Colonic mucosa (tissue), 4 donors: ENCODE measurements around the gene NXF2B. TPM values are rescaled to one million over a fixed set of nuclear protein-coding genes. Genes with fewer than 3 reads are reported as not detected.
"Not testable (repeated sequence)": the region's sequence is repeated elsewhere in the genome, so short reads cannot be mapped to it uniquely, and the experiment has no call there.

Source experiments
- DNase-seq: peaks from one replicate; pipeline ENCODE4 v3.0.0-alpha.2; 2020
- H3K27ac ChIP-seq: fragments of 200-600 bp; one replicate; pipeline ENCODE4 v1.8.0; 2021
- H3K27me3 ChIP-seq: fragments of 200-600 bp; one replicate; pipeline ENCODE4 v1.8.0; 2021
- H3K36me3 ChIP-seq: fragments of 200-600 bp; one replicate; pipeline ENCODE4 v1.8.0; 2021
- H3K4me1 ChIP-seq: fragments of 200-600 bp; one replicate; pipeline ENCODE4 v1.8.0; 2021; ENCODE audit warnings: mild to moderate bottlenecking
- H3K4me3 ChIP-seq: fragments of 200-600 bp; one replicate; pipeline ENCODE4 v1.8.0; 2021
- H3K9ac ChIP-seq, 2 donors: one replicate each; pipeline ENCODE4 v1.7.0; 2013; ENCODE audit warnings: control low read depth in 2 of 2, low read depth in 2 of 2, low read length in 2 of 2
- H3K9me3 ChIP-seq: fragments of 200-600 bp; one replicate; pipeline ENCODE4 v1.8.0; 2021
- intact Hi-C: fragments of 100-400 bp; cut with DNase I; formaldehyde crosslinking; loops from one replicate; pipeline ENCODE4 v1.14.1; 2022
- total RNA-seq, 2 donors: library from RNA; stranded (reverse); fragmentation: NEBNext Ultra II Directional in 1 of 2; extraction: Animal tissue kit (Norgen Biotek cat#: 25700) in 1 of 2; gene quantifications; one replicate each; pipeline ENCODE4 v1.2.1, GENCODE V29; 2021
- TF ChIP-seq, protein P1 (sequence below): fragments of 200-600 bp; IDR thresholded peaks from one replicate; pipeline ENCODE4 v1.8.0; 2022; ENCODE audit warnings: antibody characterized with exemption, mild to moderate bottlenecking
- donor health status: healthy.
- donor health status: DM: no; HTN: no; CAD: no.
- donor health status: DM: no; HTN: no; CAD: no.

Gene NXF2B
- total RNA-seq: not detected

DNA sequence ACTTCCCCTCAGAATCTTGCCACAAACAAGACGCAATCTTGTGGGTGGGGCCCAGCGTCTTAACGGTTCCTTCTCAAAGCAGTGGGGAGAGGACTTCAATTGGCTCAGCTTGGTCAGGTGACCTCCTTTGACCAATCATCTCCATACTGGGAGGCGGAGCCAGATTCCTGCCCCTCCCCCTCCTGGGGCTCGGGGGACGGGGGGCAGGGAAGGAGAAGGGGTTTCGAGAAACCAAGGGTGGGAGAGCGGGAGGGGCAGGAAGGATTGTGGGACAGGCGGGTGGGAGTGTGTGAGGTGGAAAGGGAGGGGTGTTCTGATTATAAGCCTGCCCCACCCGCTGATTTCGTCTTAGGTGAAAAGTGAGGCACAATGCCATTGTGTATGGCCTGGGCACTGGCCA, at the start of gene NXF2B:
TSS of gene NXF2B (minus strand) at position 101 of the 400 bp plus-strand sequence. CDS start 59,972 bp downstream, outside the sequence.
- H3K4me3 ChIP-seq, intact Hi-C loops: not testable (repeated sequence)

DNA sequence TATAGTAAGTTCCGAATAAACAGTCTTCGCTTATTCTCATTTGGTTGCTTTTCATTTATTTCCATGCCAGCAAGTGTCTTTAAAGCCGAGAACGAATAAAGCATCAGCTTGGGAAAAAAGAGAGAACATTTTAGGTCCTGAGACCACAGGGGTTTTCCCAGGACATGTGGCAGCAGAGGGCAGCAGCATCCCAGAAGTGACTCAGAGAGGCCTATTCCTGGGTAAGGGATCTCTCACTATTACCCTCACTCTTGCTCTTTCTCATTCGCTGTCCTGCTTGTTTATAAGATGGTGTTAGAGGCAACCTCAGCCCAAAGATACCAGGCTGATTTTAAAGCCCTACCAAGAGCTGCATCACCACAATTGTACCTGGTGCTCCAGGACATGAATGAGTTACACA, 39.0 kb upstream of the NXF2B start:
- H3K9ac ChIP-seq, DNase-seq, intact Hi-C loops, H3K27me3 ChIP-seq, H3K4me1 ChIP-seq, H3K4me3 ChIP-seq, H3K36me3 ChIP-seq, H3K27ac ChIP-seq, H3K9me3 ChIP-seq: not testable (repeated sequence)

More for the DNA sequence above, at the start of gene NXF2B:
- not testable (repeated sequence) for H3K36me3 ChIP-seq, H3K9ac ChIP-seq, H3K27ac ChIP-seq, H3K27me3 ChIP-seq, H3K9me3 ChIP-seq, H3K4me1 ChIP-seq, DNase-seq

DNA sequence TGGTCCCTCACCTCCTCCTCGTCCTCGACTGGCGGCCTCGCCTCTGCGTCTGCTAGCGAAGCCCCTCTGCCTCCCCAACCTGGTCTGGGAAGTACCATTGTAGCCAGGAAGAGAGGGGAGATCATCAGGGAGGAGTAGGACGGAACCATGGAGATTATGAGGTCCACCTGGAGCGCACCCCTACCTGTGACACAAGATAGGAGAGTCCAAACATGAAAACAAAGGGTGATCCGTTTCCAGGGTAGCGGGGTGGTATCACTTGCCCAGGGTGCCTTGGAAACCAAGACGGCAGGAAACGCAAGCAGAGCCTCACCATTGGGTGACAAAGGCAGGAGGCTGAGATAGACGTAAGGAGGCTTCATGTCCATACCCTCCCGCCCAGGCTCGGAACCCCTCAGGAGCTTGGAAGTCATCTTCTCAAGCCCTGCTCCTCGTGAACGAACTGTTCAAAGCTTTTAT, 32.0 kb upstream of the NXF2B start, which contains the start of gene TCP11X2:
TSS of gene TCP11X2 (minus strand) at position 51 of the 459 bp plus-strand sequence.
- DNase-seq, intact Hi-C loops, H3K36me3 ChIP-seq, H3K4me1 ChIP-seq, H3K9ac ChIP-seq, H3K27ac ChIP-seq, H3K4me3 ChIP-seq, H3K9me3 ChIP-seq, H3K27me3 ChIP-seq: not testable (repeated sequence)

DNA sequence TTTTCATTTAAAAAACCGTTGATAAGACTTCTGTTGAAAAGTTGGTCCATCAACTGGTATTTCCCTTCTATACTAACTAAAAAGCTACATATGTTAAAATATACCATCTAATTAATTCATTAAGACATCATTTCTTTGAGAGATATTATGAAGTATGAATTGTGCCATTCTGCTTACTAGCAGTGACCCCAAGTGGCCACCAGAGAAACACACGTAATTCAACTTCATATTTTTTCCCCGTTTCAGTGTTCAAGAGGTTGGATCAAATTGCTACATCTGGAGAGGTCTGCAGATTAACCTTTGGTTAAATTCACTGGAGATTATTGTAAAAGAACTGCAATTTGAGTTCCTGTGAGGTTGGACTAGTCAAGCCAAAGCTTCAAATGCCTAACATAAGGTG, 30.4 kb upstream of the NXF2B start:
- H3K27ac ChIP-seq, H3K9me3 ChIP-seq, intact Hi-C loops, H3K27me3 ChIP-seq, DNase-seq, H3K9ac ChIP-seq, H3K4me3 ChIP-seq, H3K36me3 ChIP-seq, H3K4me1 ChIP-seq: not testable (repeated sequence)

DNA sequence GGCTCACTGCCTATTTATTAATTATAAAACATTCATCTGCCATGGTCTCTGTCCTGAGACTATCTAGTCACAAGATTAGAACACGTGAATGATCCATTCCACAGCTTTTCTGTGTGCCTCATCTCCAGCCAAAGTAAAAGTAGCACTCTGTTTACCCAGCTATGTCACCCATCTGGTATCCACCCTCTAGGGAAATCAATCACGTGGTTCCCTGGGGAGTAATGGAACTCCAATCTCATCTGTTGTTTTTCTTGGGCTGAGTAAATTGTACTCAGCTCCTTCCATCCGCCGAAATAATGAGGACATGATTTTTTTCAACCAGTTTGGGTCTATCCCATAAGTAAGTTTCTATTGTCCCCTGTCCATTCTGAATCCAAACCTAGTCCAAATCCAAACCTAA, 18.8 kb upstream of the NXF2B start:
- H3K9me3 ChIP-seq, H3K4me1 ChIP-seq, intact Hi-C loops, H3K4me3 ChIP-seq, H3K27me3 ChIP-seq, H3K36me3 ChIP-seq, H3K9ac ChIP-seq, DNase-seq, H3K27ac ChIP-seq: not testable (repeated sequence)

- H3K4me1 ChIP-seq, H3K4me3 ChIP-seq, H3K9ac ChIP-seq, H3K27me3 ChIP-seq, H3K27ac ChIP-seq, H3K36me3 ChIP-seq, intact Hi-C loops, DNase-seq, H3K9me3 ChIP-seq: not testable (repeated sequence)
Observed at GRCh38 chrX:102414493-102414892, 25.3 kb downstream of the NXF2B start.

GRCh38 chrX:102345916-102346315, 93.9 kb downstream of the NXF2B start:
- TF ChIP-seq, protein P1, sequence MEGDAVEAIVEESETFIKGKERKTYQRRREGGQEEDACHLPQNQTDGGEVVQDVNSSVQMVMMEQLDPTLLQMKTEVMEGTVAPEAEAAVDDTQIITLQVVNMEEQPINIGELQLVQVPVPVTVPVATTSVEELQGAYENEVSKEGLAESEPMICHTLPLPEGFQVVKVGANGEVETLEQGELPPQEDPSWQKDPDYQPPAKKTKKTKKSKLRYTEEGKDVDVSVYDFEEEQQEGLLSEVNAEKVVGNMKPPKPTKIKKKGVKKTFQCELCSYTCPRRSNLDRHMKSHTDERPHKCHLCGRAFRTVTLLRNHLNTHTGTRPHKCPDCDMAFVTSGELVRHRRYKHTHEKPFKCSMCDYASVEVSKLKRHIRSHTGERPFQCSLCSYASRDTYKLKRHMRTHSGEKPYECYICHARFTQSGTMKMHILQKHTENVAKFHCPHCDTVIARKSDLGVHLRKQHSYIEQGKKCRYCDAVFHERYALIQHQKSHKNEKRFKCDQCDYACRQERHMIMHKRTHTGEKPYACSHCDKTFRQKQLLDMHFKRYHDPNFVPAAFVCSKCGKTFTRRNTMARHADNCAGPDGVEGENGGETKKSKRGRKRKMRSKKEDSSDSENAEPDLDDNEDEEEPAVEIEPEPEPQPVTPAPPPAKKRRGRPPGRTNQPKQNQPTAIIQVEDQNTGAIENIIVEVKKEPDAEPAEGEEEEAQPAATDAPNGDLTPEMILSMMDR: peak; percentile 75
- H3K9me3 ChIP-seq: no peaks in the 10 kb centered on the region
- H3K27me3 ChIP-seq: peaks cover 5% of the 10 kb centered on the region
- no peak overlapping the region for H3K4me3 ChIP-seq
- no peaks in the 10 kb centered on the region for H3K4me1 ChIP-seq
- intact Hi-C loops: no loop called here
- DNase-seq: peak; percentile 67
- H3K27ac ChIP-seq: no peak overlapping the region
- no peaks in the 10 kb centered on the region for H3K36me3 ChIP-seq
- H3K9ac ChIP-seq: no peak overlapping the region

DNA sequence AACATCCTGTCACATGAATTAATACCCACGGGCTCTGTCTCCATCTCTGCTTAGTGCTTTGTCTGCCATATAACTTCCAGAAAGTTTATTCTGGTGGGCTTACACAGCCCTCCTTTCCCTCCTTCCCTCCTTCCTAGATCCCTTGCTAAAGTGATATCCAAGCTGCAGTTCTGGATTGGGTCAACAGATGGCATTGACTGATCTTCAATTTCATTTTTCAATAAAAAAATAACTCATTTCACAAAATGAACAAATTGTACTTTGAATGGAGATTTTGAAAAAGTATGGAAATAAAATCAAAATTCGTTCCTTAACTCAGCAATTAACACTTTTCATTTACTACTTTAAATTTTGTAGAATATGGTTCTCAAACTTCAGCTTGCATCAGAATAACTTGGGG, 97.9 kb downstream of the NXF2B start:
- no peak overlapping the region for H3K4me3 ChIP-seq
- H3K9me3 ChIP-seq: no peaks in the 10 kb centered on the region
- no peaks in the 10 kb centered on the region for H3K27me3 ChIP-seq
- H3K4me1 ChIP-seq: no peaks in the 10 kb centered on the region
- DNase-seq: no peak
- intact Hi-C loops: no loop called here
- no peaks in the 10 kb centered on the region for H3K36me3 ChIP-seq
- TF ChIP-seq, protein P1: no peak
- H3K9ac ChIP-seq: no peak overlapping the region
- no peak overlapping the region for H3K27ac ChIP-seq
